ENCODE results near the gene GRK5.

Gene GRK5

DNA sequence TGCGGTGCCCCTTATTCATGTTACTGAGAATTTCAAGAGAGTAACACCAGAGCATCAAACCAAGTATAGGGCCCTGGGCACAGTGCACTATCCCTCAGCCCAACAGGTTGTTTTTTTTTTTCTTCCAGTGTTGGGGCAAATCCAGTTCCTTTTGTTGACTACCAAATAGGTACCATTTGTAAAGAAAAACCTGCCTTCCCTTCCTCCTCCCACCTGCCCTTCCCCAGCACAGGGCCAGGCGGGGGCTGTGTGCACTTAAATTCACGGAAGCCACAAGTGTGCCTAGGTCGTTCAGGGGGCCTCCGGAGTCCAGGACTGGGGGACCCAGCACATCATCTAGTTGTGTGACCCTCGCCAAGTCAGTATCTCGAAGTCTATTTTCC is 41.3 kb upstream of the GRK5 start:
- peaks cover 19 to 21% of the 10 kb centered on the region in 2 experiments for H3K4me1 ChIP-seq (ENCODE audit: control insufficient read depth in 1 of 2, insufficient read depth in 1 of 2, low read depth in 1 of 2, low read length in 1 of 2)
- peaks cover 38% of the 10 kb centered on the region for H3K36me3 ChIP-seq
- peak overlapping the region; percentile 85 to 93 for H3K4me3 ChIP-seq (ENCODE audit: low read depth in 1 of 2, low read length in 1 of 2)
- TF ChIP-seq, protein P1, sequence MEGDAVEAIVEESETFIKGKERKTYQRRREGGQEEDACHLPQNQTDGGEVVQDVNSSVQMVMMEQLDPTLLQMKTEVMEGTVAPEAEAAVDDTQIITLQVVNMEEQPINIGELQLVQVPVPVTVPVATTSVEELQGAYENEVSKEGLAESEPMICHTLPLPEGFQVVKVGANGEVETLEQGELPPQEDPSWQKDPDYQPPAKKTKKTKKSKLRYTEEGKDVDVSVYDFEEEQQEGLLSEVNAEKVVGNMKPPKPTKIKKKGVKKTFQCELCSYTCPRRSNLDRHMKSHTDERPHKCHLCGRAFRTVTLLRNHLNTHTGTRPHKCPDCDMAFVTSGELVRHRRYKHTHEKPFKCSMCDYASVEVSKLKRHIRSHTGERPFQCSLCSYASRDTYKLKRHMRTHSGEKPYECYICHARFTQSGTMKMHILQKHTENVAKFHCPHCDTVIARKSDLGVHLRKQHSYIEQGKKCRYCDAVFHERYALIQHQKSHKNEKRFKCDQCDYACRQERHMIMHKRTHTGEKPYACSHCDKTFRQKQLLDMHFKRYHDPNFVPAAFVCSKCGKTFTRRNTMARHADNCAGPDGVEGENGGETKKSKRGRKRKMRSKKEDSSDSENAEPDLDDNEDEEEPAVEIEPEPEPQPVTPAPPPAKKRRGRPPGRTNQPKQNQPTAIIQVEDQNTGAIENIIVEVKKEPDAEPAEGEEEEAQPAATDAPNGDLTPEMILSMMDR (IDR thresholded peaks at IDR 0.05) = no peak
- peak overlapping the region; percentile 83 for H3K27ac ChIP-seq
- no peaks in the 10 kb centered on the region for H3K9me3 ChIP-seq
- H3K27me3 ChIP-seq = no peaks in the 10 kb centered on the region

DNA sequence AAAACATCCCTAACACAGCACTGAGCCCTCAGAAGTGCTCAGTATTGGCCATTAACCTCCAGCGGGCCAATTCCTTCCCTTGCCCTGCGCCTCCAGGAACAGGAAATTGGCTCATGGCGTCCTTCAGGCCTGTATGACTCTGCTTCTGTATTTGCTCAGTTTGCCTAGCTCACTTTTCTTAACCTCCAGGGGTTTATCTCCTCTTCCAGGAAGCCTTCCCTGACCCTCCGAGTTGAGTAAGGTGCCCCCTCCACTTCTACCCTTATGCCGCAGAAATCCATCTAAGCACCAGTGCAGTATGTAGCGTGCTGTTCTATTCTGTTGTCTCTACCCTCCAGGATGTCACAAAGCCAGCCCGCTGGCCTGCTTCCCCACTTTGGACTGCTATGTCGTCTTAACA is 40.8 kb upstream of the GRK5 start:
- H3K4me3 ChIP-seq (ENCODE audit: low read depth in 1 of 2, low read length in 1 of 2) = peak overlapping the region; percentile 85 to 93
- peaks cover 19 to 21% of the 10 kb centered on the region in 2 experiments for H3K4me1 ChIP-seq (ENCODE audit: control insufficient read depth in 1 of 2, insufficient read depth in 1 of 2, low read depth in 1 of 2, low read length in 1 of 2)
- no peaks in the 10 kb centered on the region for H3K9me3 ChIP-seq
- H3K36me3 ChIP-seq = peaks cover 42% of the 10 kb centered on the region
- peak overlapping the region; percentile 83 for H3K27ac ChIP-seq
- no peaks in the 10 kb centered on the region for H3K27me3 ChIP-seq
- TF ChIP-seq, protein P1 (IDR thresholded peaks at IDR 0.05) = no peak

DNA sequence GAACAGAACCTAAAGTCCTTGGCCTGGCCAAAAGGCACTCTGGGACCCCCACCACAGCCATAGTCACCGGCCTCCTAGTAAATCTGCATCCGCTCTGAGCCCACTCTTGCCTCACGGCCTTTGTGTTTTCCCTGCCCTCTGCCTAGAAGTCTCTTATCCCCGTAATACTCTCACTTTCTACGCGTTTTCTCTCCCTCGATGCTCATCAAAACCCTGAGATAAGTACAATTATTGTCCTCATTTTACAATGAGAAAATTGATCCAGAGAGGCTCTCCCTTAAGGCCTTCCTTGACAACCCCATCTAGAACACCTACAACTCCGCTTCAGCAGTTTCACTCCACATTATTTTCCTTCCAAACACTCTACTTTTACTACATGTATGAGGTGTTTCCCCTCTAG is 40.3 kb upstream of the GRK5 start:
- no peaks in the 10 kb centered on the region for H3K9me3 ChIP-seq
- H3K36me3 ChIP-seq = peaks cover 47% of the 10 kb centered on the region
- peaks cover 19 to 21% of the 10 kb centered on the region in 2 experiments for H3K4me1 ChIP-seq (ENCODE audit: control insufficient read depth in 1 of 2, insufficient read depth in 1 of 2, low read depth in 1 of 2, low read length in 1 of 2)
- peak overlapping the region; percentile 83 for H3K27ac ChIP-seq
- H3K27me3 ChIP-seq = no peaks in the 10 kb centered on the region
- H3K4me3 ChIP-seq (ENCODE audit: low read depth in 1 of 2, low read length in 1 of 2) = no peak overlapping the region
- TF ChIP-seq, protein P1 (IDR thresholded peaks at IDR 0.05) = no peak

DNA sequence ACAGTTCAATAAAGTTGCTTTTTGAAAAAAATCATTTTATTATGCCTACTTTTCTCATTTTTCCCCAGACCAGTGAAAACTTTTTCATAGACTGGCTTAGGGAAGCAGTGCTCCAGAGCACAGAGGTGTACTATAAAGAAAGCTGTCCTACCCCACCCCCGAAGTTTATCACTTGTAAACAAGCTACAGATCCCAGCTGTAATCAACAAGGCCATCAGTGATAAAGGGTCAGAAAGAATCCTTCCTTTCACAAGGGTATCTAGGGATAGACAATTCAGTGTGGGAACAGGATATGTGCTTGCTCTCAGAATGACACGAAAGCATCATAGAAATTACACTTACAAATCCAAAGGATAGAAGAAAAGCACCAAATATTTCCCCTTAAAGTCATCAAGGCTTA is 33.3 kb upstream of the GRK5 start:
- Histone ChIP-seq H3K36me3 (peaks cover 52% of the 10 kb centered on the region), H3K9me3 (no peaks in the 10 kb centered on the region)

DNA sequence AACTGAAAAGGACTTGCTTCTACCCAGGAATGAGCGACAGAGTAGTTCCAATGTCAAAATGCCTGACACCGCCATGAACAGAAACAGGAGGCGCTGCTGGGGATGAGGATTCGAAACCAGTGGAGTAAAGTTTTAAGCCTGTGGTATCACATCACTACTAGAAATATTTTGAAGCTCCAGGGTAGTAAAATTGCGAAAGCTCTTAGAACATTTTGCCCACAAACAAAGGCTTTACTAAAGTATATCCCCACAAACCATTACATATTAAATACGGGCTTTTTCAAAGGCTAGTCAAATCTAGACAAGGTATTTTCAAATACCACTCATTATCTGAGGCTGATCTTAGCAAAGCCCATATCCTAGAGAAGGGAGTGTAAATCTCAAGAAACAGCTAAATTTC is 31.2 kb upstream of the GRK5 start:
- H3K4me3 ChIP-seq (ENCODE audit: low read depth in 1 of 2, low read length in 1 of 2) = no peak overlapping the region
- no peak overlapping the region for H3K27ac ChIP-seq
- no peaks in the 10 kb centered on the region for H3K27me3 ChIP-seq
- H3K4me1 ChIP-seq (ENCODE audit: control insufficient read depth in 1 of 2, insufficient read depth in 1 of 2, low read depth in 1 of 2, low read length in 1 of 2) = peaks cover 11 to 13% of the 10 kb centered on the region in 2 experiments
- peaks cover 34% of the 10 kb centered on the region for H3K36me3 ChIP-seq
- TF ChIP-seq, protein P1 (IDR thresholded peaks at IDR 0.05) = no peak
- H3K9me3 ChIP-seq = no peaks in the 10 kb centered on the region

More for the DNA sequence above, 33.3 kb upstream of the GRK5 start:
- Histone ChIP-seq H3K27me3 (no peaks in the 10 kb centered on the region), H3K27ac (no peak overlapping the region), H3K4me3 (ENCODE audit: low read depth in 1 of 2, low read length in 1 of 2) (no peak overlapping the region), H3K4me1 (ENCODE audit: control insufficient read depth in 1 of 2, insufficient read depth in 1 of 2, low read depth in 1 of 2, low read length in 1 of 2) (peaks cover 10 to 13% of the 10 kb centered on the region in 2 experiments)
- TF ChIP-seq, protein P1 (IDR thresholded peaks at IDR 0.05) = no peak

Measured in neutrophil (primary cell).